ENCODE measurements around the gene TMEM178B. TPM values are rescaled to one million over a fixed set of nuclear protein-coding genes. Genes with fewer than 3 reads are reported as not detected.

TMEM178B gene
- total RNA-seq, 6 experiments from 2014 or later: under 0.01 to 0.53 (median 0.13) TPM; not detected in 2

DNA sequence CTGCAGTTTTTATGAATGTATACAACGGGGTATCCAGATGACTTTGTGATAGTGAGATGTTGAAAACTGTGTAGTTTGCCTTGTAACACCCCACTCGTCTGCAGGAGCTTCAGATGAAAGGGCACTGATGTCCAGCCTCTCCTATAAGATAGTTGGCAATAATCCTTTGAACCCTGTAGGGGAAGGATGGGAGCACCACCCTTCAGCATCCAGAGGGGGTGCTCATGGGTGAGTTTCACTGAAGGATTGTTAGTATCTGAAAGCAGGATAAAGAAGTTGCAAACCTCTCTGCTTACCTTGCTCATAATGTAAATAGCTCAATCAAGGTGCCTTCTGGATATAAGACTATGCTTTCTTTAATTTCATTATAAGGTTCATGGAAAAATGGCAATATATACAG is 201.5 kb downstream of the TMEM178B start:
- Histone ChIP-seq H3K27ac (no peak overlapping the region), H3K4me1 (no peaks in the 10 kb centered on the region), H3K27me3 (no peaks in the 10 kb centered on the region), H3K4me3 (no peak overlapping the region), H3K36me3 (no peaks in the 10 kb centered on the region), H3K9me3 (no peaks in the 10 kb centered on the region)
- ATAC-seq (no peak), DNase-seq (no peak)
- intact Hi-C loops (cut with DNase I): no loop called here
- 43% methylated on average over 2 of the region's 2 CpGs for whole genome bisulfite sequencing (ENCODE audit: insufficient coverage, low coverage, low lambda C conversion rate, missing lambda C conversion rate)
- TF ChIP-seq, protein P1, sequence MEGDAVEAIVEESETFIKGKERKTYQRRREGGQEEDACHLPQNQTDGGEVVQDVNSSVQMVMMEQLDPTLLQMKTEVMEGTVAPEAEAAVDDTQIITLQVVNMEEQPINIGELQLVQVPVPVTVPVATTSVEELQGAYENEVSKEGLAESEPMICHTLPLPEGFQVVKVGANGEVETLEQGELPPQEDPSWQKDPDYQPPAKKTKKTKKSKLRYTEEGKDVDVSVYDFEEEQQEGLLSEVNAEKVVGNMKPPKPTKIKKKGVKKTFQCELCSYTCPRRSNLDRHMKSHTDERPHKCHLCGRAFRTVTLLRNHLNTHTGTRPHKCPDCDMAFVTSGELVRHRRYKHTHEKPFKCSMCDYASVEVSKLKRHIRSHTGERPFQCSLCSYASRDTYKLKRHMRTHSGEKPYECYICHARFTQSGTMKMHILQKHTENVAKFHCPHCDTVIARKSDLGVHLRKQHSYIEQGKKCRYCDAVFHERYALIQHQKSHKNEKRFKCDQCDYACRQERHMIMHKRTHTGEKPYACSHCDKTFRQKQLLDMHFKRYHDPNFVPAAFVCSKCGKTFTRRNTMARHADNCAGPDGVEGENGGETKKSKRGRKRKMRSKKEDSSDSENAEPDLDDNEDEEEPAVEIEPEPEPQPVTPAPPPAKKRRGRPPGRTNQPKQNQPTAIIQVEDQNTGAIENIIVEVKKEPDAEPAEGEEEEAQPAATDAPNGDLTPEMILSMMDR (IDR thresholded peaks at IDR 0.05): no peak
- no peak for TF ChIP-seq POLR2A (IDR thresholded peaks at IDR 0.05)

DNA sequence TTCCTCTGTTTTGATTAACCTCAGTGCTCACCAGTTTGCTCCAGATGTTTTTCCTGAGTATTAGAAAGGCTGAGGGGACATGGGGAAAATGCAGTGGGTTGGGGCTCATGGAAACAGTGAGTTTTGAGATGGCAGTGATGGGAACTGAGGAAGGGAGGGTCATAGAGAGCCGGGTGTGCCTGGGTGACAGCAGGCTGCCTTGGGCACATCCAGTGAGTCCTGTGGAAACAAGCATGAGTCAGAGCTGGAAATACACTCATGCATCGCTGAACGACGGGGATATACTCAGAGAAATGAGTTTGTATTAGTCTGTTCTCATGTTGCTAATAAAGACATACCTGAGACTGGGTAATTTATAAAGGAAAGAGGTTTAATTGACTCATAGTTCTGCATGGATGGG is 202.2 kb downstream of the TMEM178B start:
- no peaks in the 10 kb centered on the region for H3K4me1 ChIP-seq
- intact Hi-C loops (cut with DNase I): no loop called here
- ATAC-seq: no peak
- DNase-seq: no peak
- WGBS (ENCODE audit: insufficient coverage, low coverage, low lambda C conversion rate, missing lambda C conversion rate): 88% methylated on average over 4 of the region's 4 CpGs
- H3K27me3 ChIP-seq: no peaks in the 10 kb centered on the region
- no peak overlapping the region for H3K27ac ChIP-seq
- H3K36me3 ChIP-seq: no peaks in the 10 kb centered on the region
- TF ChIP-seq, protein P1 (IDR thresholded peaks at IDR 0.05): no peak
- no peaks in the 10 kb centered on the region for H3K9me3 ChIP-seq
- no peak overlapping the region for H3K4me3 ChIP-seq

DNA sequence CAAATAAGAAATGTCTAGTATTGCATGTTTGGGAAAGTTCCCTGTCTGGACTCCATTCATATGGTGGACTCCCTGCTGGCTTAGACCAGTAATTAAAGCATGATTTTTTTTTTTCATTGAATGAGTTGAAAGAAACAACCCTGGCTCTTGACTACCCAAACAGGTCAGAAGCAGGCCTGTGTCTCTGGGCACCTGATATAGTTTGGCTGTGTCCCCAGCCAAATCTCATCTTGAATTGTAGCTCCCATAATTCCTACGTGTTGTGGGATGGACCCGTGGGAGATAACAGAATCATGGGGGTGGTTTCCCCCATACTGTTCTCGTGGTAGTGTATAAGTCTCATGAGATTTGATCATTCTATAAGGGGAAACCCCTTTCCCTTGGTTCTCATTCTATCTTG is 206.2 kb downstream of the TMEM178B start:
- H3K4me3 ChIP-seq: no peak overlapping the region
- no peak overlapping the region for H3K27ac ChIP-seq
- TF ChIP-seq, protein P1 (IDR thresholded peaks at IDR 0.05): no peak
- no peak for TF ChIP-seq POLR2A (IDR thresholded peaks at IDR 0.05)
- H3K36me3 ChIP-seq: no peaks in the 10 kb centered on the region
- H3K27me3 ChIP-seq: no peaks in the 10 kb centered on the region
- intact Hi-C loops (cut with DNase I): no loop called here
- no peaks in the 10 kb centered on the region for H3K9me3 ChIP-seq
- ATAC-seq (no peak), DNase-seq (no peak)
- 60% methylated on average over 1 of the region's 3 CpGs for WGBS (ENCODE audit: insufficient coverage, low coverage, low lambda C conversion rate, missing lambda C conversion rate)
- H3K4me1 ChIP-seq: no peaks in the 10 kb centered on the region

DNA sequence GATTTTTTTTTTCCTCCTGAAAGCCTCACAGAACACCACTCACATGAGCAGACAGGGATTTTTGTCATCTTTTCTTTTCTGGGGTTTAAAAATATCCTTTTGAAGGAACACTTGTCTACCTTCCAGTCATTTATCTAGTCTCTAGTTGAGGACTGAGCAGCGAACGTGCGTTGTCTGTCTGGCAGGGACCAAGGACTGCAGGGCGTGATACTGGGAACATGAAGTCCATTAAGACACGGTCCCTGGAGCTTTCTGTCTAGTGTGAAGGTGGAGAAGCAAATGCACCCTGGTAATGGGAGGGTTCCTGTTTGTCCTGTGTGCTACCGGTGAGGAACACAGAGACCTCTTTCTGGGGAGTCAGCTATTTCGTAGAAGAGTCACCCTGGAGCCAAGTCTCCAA is 207.4 kb downstream of the TMEM178B start:
- Histone ChIP-seq H3K27ac (no peak overlapping the region), H3K9me3 (no peaks in the 10 kb centered on the region), H3K4me1 (no peaks in the 10 kb centered on the region), H3K4me3 (no peak overlapping the region), H3K36me3 (no peaks in the 10 kb centered on the region), H3K27me3 (no peaks in the 10 kb centered on the region)
- DNase-seq (no peak), ATAC-seq (no peak)
- intact Hi-C loops (cut with DNase I): no loop called here
- WGBS (ENCODE audit: insufficient coverage, low coverage, low lambda C conversion rate, missing lambda C conversion rate): 81% methylated on average over 5 of the region's 7 CpGs
- TF ChIP-seq POLR2A (IDR thresholded peaks at IDR 0.05): no peak
- TF ChIP-seq, protein P1 (IDR thresholded peaks at IDR 0.05): no peak

DNA sequence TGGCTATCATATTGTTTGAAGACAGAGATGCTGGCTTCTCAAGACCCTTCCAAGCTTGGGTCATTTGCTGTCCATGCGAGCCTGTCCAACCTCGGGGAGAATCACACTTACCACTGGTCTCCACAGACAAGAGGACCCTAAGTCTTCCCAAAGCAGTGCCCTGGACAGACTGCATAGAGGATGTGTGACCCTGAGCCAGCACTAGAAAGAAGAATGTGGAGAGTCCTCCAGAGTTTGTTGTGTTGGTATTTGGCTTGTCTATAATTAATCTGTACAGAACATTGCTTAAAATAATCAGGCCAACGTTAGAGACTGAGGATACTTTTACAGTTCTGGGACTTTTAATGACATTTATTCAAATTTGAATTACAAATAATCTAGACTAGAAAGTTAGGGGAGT is 212.7 kb downstream of the TMEM178B start:
- no peak overlapping the region for H3K27ac ChIP-seq
- no peaks in the 10 kb centered on the region for H3K36me3 ChIP-seq
- TF ChIP-seq, protein P1 (IDR thresholded peaks at IDR 0.05): no peak
- no peak for TF ChIP-seq POLR2A (IDR thresholded peaks at IDR 0.05)
- H3K27me3 ChIP-seq: no peaks in the 10 kb centered on the region
- DNase-seq (no peak), ATAC-seq (no peak)
- intact Hi-C loops (cut with DNase I): no loop called here
- H3K4me1 ChIP-seq: no peaks in the 10 kb centered on the region
- H3K9me3 ChIP-seq: no peaks in the 10 kb centered on the region
- WGBS (ENCODE audit: insufficient coverage, low coverage, low lambda C conversion rate, missing lambda C conversion rate): 50% methylated on average over 3 of the region's 3 CpGs
- H3K4me3 ChIP-seq: no peak overlapping the region

Data from right lobe of liver (tissue), 6 donors.